ENCODE measurements around the gene SF1.

Gene SF1

GRCh38 chr11:64784813-64785581 is 6.7 kb upstream of the SF1 start:
- no peak for DNase-seq

DNA sequence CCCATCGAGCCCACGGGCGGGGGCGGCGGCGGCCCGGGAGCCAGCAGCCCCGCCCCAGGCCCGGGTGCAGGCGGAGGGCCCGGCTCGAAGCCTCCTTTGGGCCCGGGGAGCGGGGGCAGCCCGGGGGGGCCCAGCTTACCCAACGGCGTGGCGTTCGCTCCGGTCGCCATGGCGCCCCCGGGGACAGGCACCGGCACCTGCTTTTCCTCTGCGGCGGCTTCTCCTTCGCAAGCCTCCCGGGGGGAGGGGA is 194 bp downstream of the SF1 start:
- no peak for DNase-seq

DNA sequence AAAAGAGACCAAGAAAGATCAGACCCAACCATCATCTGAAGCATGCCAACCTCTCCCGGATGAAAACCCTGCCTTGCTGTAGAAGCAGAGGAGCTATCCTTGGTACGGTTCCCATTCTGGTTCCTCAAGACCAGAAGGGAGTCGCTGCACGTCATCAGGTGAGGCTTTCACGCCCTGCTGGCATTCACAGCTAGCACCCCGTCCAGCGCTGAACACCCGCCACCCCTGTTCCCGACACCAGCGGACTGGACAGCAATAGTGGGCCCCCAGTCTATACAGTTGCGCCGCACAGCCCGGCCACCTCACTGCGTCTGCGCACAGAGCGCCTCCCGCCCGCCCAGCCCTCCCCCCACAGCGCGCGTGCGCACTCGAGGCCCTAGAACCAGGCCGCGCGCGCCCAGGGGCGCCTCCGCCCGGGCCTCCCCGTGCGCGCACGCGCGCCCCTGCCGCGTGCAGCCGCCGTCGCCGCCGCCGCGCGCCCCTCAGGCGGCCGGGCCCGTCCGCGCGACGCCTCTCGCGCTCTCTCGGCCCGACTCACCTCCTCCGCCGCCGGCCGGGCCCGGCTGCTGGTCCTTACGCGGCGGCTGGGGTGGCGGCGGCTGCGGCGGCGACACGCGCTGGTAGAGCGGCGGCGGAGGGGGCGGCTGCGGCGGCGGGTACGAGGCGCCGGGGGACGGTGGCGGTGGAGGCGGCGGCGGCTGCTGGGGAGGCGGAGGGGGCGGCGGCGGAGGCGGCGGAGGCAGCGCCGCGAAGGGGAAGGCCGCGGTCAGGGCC is 706 bp downstream of the SF1 start:
- peak; percentile 77 for DNase-seq

GRCh38 chr11:64776875-64777274 is 1.5 kb downstream of the SF1 start:
- no peak for DNase-seq

DNA sequence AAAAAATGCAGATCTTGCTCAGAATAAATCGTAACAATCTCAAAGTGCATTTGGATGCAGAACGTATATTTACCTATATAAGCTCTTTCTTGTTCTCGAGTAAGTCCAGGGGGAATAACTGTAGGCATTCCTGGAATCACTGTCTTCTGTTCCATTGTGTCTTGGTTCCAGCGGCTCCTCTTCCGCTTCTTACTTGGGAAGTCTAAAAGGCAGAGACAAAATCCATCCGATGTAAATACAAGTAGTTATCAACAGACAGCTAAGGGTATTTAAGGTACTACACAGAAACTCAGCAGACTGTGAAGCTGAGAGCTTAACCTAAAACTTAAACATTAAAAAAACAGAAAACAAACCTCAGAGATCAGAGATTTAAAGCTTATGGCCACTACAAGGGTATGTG is 1.9 kb downstream of the SF1 start:
- no peak for DNase-seq

DNA sequence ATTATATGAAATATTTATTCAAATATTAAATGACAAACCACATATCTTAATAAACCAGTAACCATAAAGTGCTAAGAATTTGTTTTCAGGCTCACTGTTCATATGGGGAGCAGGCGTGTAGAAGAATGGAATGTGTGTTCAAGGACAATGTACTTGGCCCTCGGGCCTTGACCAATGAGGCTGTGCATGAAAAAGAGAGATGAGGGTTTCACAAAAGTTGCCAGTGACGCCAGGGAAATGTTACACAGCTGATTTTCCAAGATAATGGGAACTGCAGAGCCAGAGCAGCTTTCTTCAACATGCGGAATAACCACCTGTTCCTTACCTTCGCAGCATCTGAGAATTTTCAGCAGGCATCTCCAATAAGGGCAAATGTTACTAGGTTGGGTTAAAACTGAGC is 4.2 kb downstream of the SF1 start:
- DNase-seq = no peak

GRCh38 chr11:64772303-64773018 is 5.9 kb downstream of the SF1 start:
- DNase-seq = no peak

DNA sequence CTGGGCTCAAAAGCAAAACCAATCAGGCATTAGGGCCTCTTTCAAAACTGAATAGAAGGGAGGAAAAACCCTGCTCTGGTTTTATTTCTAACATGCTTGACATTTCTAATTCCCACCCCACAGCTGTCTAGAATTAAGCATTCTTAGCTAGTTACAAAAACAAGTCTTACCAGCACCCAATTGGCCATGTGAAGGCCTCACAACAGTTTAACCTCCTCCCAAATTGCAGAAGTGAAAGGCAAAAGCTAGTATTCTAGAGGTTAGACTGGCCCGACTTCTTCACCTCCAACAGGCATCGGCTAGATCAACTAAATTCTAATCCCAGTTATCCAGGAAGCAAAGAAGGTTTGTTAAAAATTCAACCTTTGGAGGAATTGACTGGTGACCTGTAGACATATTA is 6.5 kb downstream of the SF1 start:
- no peak for DNase-seq

GRCh38 chr11:64770120-64770519 is 8.2 kb downstream of the SF1 start:
- DNase-seq = no peak

DNA sequence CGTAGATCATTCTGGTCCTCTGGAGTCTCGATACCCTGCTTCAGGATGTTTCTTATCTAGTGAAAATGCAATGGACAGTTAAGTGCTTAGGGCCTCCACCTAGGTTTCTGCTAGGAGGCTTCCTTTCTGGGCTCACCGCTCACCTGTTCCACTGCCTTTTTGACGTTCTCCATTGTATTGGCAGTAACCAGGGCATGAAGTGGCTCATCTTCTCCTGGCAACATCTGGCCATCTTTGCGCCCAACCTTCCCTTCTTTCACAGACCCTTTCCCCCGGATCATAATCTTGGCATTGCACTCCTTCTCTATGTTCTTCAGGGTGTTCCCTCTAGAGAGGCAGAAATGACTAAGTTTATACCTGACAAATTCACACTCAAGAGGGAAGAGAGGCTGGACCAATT is 9.1 kb downstream of the SF1 start:
- DNase-seq = no peak

GRCh38 chr11:64768300-64768694 is 10.0 kb downstream of the SF1 start:
- DNase-seq = no peak

- DNase-seq = peak; percentile 79
These were observed 10.7 kb downstream of the SF1 start for GRCh38 chr11:64767344-64768299.

DNA sequence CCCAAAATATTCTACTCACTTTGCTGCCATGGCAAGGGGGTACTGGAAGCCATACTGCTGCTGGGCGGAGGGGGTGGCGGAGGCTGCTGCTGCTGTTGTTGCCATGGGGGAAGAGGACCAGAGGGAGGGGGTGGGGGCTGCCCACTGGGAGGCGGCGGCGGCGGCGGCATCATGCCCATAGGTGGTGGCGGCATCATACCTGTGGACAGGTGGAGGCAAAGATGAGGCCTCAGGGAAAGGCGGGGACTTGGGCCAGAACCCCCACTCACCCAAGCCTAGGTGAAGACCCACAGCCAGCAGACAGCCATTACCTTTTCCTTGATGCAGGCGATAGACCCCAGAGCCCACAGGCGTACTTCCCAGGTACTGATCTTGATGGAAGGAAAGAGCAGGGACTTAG is 11.5 kb downstream of the SF1 start:
- no peak for DNase-seq

DNA sequence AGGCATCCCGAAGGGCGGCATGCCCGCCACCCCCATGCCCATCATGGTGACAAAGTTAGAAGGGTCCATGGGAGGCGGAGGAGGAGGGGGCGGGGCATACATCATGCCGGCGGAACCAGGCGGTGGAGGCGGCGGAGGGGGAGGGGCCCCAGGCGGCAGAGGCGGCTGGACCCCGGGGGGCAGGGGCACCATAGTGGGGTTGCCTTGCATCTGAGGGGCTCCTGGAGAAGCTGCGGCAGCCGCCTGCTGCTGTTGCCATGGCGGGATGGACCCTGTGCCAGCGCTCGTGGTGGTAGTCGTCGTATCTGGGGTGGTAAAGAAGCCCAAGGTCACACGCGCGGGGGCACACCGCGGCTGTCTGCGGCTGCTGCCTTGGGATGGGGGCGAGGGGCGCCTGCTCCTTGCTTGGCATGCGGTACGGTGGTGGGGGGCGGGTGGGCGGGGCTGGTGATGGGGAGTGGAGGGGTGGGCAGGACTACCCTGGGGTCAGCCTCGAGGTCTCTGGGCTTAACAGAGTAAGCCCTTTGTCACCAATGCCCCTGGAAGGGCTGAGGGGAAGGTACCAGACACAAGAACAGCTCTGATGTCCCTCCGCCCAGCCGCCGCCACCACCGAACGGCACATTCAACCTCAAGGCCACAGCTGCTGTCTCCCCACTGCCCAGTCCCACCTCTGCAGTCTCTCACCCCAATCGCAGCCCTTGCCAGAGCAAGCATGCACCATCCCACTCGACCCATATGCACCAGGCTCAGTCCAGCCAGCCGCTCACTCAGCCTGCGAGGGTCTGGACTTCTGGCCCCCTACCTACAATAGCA is 12.3 kb downstream of the SF1 start:
- DNase-seq = no peak

- no peak for DNase-seq
These were observed 13.0 kb downstream of the SF1 start for GRCh38 chr11:64765291-64765850.

- DNase-seq = no peak
These were observed 13.6 kb downstream of the SF1 start for GRCh38 chr11:64764753-64765152.

GRCh38 chr11:64764040-64764611 is 14.2 kb downstream of the SF1 start:
- peak; percentile 58 for DNase-seq

GRCh38 chr11:64763526-64764039 is 14.8 kb downstream of the SF1 start:
- no peak for DNase-seq

- DNase-seq = no peak
These were observed 15.4 kb downstream of the SF1 start for GRCh38 chr11:64762674-64763525.

- DNase-seq = no peak
These were observed 16.1 kb downstream of the SF1 start for GRCh38 chr11:64762277-64762673.

All from effector CD8-positive, alpha-beta T cell (primary cell).